SK-N-MC (cell line): ENCODE data around the gene ADRM1.

Source experiments
- EZH2 ChIP-seq: fragments of 200-600 bp; sonication (generic); IDR thresholded peaks from one replicate; pipeline ENCODE4 v1.6.1; 2017; ENCODE audit warnings: antibody characterized with exemption
- POLR2AphosphoS5 ChIP-seq: IDR thresholded peaks from 2 replicates; pipeline ENCODE4 v1.6.1; 2012; ENCODE audit warnings: mild to moderate bottlenecking, low read depth, low read length, borderline replicate concordance

DNA sequence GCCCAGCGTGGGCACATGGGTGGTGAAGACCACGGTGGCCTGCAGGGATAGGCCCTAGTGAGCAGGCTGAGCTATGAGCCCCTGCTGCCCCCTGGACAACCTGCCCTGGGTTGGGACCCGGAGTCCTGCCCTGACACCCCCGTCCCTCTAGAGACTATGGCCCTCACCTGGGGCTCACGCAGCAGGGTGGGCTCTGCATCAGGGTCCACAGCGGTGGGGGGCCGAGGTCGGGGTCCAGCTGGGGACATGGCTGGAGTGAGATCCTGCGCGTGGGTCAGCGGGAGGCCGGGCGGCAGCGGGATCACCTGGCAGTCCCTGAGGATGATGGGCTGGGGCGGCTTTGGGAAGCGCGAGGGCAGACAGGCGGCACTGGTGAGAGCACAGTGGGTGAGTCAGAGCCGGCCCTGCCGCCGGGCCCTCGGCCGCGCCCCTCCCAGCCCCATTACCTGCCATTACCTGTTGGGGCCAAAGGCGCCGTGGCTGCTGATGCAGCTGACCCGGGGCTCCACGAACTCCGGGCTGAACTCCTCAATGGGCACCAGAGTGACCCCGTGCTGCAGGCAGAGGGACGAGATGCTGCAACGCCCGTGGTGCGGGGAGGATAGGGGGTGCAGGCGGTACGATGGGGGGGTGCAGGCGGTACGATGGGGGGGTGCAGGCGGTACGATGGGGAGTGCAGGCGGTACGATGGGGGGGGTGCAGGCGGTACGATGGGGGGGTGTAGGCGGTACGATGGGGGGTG, 27.9 kb downstream of the ADRM1 start:
- TF ChIP-seq POLR2AphosphoS5 (no peak), EZH2 (no peak)
